OCI-M1 (cell line): ENCODE results near the gene EBNA1BP2.
A peak's percentile ranks its signal among the peaks of the same experiment; 100 is the strongest.
"Not testable (repeated sequence)": the region's sequence is repeated elsewhere in the genome, so short reads cannot be mapped to it uniquely, and the experiment has no call there.

ENCODE experiments used
- DNase-seq: peaks from one replicate; lab custom pipeline; 2025; lab: John Stamatoyannopoulos, UW

EBNA1BP2 gene

GRCh38 chr1:43171312-43171875, 696 bp downstream of the EBNA1BP2 start:
- DNase-seq: no peak

- DNase-seq: no peak
These were observed 6.3 kb downstream of the EBNA1BP2 start for GRCh38 chr1:43165765-43166164.

- no peak for DNase-seq
These were observed 6.9 kb downstream of the EBNA1BP2 start for GRCh38 chr1:43165162-43165561.

- DNase-seq: no peak
These were observed 16.1 kb downstream of the EBNA1BP2 start for GRCh38 chr1:43156026-43156425.

DNA sequence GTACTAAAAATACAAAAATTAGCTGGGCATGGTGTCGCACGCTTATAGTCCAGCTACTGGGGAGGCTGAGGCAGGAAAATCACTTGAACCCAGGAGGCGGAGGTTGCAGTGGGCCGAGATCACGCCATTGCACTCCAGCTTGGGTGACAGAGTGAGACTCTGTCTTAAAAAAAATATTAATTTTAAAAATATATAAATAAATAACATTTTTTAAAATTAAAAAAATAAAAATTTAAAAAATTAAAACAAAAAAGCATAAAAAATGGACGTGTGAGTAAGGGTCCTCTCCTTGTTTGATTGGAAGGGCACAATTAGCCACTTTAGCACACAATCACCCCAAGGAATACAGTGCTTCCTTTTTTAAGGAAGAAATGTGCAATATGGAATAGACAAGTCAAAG, 18.6 kb downstream of the EBNA1BP2 start:
- no peak for DNase-seq

DNA sequence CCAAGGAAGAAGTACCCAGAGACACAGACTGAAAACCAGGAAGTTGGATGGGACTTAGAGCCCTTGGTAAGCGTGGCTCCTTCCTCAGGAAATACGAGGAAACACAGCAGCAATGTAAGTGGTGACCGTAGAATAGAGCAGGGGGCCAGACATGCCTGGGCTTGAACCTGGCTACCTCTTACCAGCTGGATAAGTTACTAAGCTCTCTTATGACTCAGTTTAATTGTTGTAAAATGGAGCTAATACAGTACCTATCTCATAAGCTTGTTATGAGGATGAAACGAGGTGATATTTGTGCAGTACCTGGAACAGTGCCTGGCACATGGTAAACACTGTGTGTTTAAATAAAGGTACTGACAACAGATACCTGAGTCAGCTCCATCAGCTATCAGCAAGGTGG, 19.2 kb downstream of the EBNA1BP2 start:
- DNase-seq: no peak

DNA sequence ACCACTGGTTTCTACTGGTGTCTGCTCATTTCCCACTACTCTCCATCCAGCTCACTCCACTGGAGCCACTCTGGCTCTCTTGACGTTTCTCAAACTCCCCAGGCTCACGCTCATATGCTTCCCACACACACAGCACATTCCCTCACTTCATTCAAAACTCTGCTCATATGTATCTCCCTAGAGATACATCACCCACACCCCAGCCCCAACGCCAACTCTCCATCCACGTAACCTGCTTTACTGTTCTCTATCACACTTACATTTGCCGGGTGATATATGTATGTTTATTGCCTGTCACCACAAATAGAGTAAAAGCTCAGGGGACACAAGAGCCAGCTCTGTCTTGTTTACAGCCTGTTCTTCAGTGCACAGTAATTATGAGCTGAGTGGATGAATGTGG, 22.2 kb downstream of the EBNA1BP2 start:
- DNase-seq: no peak

DNA sequence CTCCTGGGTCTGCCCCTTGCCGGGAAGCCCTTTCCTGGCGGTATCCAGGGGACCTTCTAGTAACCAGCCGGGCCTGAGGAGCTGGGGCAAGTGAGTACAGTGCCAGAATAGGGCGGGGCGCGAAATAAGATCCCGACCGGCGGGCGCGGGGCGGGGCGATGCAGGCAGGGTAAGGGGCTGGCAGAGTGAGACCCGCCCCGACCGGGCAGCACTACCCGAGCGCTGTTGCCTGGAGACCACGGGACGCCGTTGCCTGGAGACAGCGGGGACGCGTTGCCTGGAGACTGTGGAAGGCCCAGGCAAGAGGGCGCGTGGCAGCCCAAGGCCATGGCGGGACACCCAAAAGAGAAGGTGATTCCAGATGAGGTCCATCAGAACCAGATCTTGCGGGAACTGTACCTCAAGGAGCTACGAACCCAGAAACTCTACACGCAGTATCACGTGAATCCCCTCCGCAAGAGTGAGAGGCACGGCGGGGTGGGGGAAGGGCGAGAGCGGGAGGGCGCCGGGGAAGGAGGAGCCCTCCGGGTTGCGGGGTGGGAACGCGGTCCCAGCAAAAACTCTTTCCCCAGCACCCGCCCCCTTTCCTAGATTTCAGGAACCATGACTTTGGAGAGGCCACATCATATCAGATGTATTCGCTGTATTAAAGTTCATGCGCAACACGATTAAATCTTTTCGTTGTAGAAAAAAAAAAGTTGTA, 24.3 kb downstream of the EBNA1BP2 start:
- DNase-seq: peak; percentile 35

- no peak for DNase-seq
These were observed 27.9 kb downstream of the EBNA1BP2 start for GRCh38 chr1:43144237-43144636.

GRCh38 chr1:43143441-43143888, 28.6 kb downstream of the EBNA1BP2 start:
- DNase-seq: peak; percentile 74

DNA sequence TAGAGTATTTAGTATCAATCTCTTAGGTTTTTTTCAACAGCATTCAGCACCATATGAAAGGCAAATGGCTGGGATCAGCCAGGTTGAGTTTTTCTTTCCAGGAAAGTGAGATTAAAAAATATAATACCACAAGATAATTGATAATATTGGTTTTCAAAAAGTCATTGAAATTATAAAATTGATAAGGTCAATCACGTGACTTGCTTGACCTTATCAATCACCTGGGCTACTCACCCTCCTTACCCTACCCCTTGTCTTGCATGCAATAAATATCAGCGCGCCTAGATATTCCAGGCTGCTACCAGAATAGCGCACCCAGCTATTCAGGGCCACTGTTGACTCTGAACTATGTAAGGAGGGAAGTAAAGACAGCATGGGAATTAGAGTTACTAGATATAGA, 31.5 kb downstream of the EBNA1BP2 start:
- no peak for DNase-seq

DNA sequence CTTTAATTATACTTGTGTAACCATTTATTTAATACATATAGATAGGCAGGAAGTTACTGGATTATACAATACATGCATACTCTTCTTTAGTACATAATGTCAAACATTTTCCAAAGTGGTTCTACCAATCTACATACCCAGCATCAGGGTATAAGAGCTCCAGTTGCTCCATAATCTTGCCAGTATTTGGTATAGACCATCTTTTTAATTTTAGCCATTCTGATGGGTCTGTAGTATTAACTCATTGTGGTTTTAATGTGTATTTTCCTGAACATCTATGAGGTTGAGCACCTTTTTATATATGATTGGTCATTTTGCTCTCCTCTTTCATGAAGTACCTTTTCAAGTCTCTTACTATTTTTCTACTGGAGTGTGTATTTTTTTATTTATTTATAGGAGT, 32.1 kb downstream of the EBNA1BP2 start:
- no peak for DNase-seq

GRCh38 chr1:43139295-43139694, 32.8 kb downstream of the EBNA1BP2 start:
- not testable (repeated sequence) for DNase-seq

GRCh38 chr1:43137445-43138052, 34.5 kb downstream of the EBNA1BP2 start:
- peak; percentile 13 for DNase-seq

- peak; percentile 3 for DNase-seq
These were observed 36.0 kb downstream of the EBNA1BP2 start for GRCh38 chr1:43135857-43136781.

DNA sequence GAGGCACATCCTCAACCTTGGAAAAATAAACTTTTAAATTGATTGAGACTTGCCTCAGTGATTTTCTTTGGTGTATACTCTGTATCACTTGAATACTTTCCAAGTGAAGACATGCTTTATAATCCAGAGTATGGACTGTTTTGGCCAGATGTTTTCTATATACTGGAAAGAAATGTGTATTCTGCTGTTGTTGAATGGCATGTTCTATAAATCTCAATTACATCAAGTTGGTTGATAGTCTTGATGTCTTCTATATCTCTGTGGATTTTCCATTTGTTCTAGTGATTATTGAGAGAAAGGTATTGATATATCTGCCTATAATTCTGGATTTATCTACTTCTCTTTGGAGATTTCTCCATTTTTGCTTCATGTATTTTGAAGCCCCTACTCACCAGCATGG, 37.5 kb downstream of the EBNA1BP2 start:
- no peak for DNase-seq

GRCh38 chr1:43134068-43134467, 38.0 kb downstream of the EBNA1BP2 start:
- peak; percentile 23 for DNase-seq

- no peak for DNase-seq
These were observed 42.7 kb downstream of the EBNA1BP2 start for GRCh38 chr1:43129426-43129825.

DNA sequence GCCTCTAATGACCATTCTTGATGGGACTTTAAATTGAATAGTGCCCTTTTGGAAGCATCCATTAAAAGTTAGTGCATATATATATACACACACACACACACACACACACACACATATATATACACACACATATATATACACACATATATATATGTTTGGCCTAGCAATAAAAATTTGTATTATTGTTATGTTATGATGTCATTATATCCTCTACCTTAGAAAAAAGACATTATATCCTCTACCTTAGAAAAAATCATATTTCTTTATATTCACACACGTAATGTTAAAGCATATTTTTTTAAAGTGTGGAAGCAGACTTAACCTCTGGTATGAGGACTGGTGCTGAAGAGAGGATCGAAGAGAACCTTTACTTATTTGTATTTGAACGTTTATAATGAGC, 43.3 kb downstream of the EBNA1BP2 start:
- DNase-seq: no peak

DNA sequence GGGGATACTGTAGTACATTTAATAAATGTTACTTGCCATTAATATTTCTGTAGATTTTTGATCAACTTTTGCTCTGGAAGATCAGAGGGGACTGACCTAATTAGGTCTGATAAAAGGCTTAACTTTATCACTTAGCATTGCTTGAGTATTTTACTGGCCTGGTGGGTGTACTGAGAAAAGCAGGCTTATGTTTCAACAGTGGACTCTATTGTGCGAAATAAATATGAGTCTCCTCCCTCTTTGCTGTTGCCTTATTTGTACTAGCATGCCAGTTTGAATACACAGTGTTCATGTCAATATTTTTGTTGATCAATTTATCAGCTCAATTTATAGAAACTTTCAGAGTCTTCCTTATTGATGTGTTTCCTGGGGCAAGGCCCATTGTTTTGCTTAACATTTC, 49.1 kb downstream of the EBNA1BP2 start:
- no peak for DNase-seq

DNA sequence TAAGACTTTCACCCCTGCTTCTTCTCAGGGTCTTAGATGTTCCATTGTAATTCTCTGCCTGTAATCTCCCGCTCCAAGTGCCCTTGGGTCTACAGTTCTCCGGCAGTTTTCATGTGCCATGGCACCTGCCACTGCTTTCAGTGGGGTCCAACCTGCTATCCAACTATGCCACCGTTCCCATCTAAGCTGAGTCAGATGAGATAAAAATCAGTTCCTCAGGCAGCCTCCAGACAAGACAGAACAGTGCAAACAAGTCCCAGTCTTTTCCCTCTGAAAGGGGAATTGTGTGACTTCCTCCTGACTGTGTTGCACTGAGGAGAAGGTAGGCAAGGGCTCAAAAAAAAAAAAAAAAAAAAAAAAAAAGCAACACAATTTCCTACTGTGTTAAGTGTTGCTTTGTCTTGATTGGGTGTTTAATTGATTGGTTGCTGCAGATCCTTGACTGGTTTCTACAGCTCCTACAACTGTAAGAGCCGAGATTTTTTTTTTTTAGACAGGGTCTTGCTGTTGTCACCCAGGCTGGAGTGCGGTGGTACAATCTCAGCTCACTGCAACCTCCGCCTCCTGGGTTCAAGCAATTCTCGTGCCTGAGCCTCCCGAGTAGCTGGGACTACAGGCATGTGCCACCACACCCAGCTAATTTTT, 50.7 kb downstream of the EBNA1BP2 start:
- no peak for DNase-seq
